Measurements from ENCODE around the gene SERTAD1.

The SERTAD1 gene

DNA sequence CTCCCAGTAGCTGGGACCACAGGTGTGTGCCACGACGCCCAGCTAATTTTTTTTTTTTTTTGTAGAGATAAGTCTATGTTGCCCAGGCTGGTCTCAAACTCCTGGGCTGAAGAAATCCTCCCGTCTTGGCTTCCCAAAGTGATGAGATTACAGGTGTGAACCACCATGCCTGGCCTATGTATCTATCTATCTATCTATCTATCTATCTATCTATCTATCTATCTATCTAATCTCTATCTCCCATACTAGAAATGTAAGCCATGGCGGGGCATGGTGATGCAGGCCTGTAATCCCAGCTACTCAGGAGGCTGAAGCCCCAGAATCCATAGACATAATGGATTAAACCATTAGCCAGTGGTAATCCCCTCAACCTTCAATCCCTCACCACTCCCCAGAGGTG lies 24.9 kb upstream of the SERTAD1 start:
- H3K36me3 ChIP-seq (ENCODE audit: control insufficient read depth, insufficient read depth, low read length), result no peaks in the 10 kb centered on the region
- 85 to 92% methylated on average over 4 of the region's 4 CpGs for WGBS, 2 experiments
- no peaks in the 10 kb centered on the region for H3K9me3 ChIP-seq (ENCODE audit: control insufficient read depth, low read length)
- no peaks in the 10 kb centered on the region for H3K27me3 ChIP-seq (ENCODE audit: control insufficient read depth, insufficient read depth, low read length, poor library complexity, severe bottlenecking)
- peaks cover 8% of the 10 kb centered on the region for H3K4me1 ChIP-seq (ENCODE audit: control insufficient read depth, insufficient read depth, low read length)
- H3K4me3 ChIP-seq (ENCODE audit: insufficient read depth, low read depth, low read length), result no peak overlapping the region
- H3K27ac ChIP-seq (ENCODE audit: insufficient read depth, low read depth, low read length, poor library complexity, severe bottlenecking), result no peak overlapping the region

DNA sequence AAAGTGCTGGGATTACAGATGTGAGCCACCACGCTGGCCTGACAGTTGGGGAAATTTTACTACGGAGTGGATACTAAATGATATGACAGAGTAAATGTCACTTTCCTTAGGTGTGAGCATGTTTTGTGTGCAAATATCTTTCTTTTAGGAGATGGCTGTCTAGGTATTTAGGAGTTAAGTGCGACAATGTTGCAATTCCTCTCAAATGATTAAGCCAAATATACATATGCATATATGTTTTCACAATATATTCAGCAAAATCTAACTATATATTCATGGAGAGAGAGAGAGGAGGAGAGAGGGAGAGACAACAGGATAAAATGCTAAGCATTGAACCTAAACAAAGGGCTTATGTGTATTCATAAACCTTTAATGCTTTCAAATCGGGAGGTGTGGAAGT lies 23.7 kb upstream of the SERTAD1 start:
- no peak overlapping the region for H3K27ac ChIP-seq (ENCODE audit: insufficient read depth, low read depth, low read length, poor library complexity, severe bottlenecking)
- no peaks in the 10 kb centered on the region for H3K27me3 ChIP-seq (ENCODE audit: control insufficient read depth, insufficient read depth, low read length, poor library complexity, severe bottlenecking)
- peaks cover 11% of the 10 kb centered on the region for H3K4me1 ChIP-seq (ENCODE audit: control insufficient read depth, insufficient read depth, low read length)
- H3K4me3 ChIP-seq (ENCODE audit: insufficient read depth, low read depth, low read length), result no peak overlapping the region
- no peaks in the 10 kb centered on the region for H3K9me3 ChIP-seq (ENCODE audit: control insufficient read depth, low read length)
- 94 to 97% methylated on average over 3 to 4 of the region's 4 CpGs for WGBS, 2 experiments
- no peaks in the 10 kb centered on the region for H3K36me3 ChIP-seq (ENCODE audit: control insufficient read depth, insufficient read depth, low read length)

DNA sequence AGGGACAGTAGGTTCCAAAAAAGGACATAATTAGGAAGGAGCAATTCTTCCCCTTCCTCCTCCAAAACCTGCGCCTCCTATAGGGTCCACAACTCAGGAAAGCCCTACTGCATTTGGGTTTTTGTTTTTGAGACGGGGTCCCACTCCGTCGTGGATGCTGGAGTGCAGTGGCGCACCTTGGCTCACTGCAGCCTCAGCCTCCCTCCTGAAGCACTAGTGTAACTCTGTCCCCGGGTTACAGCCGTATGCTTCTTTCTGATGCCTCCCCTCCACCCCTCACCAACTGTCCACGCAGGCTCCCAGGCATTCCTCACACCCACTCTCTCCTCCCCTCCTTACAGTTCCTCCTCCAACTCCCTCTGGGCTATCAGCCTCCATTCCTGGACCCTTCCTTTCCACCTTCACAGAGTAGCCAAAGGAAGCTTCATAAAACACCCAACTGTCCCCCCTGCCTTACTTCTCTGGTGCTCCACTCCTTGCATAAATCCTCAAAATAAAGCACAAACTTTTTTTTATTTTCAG lies 20.5 kb upstream of the SERTAD1 start:
- H3K9me3 ChIP-seq (ENCODE audit: control insufficient read depth, low read length), result no peaks in the 10 kb centered on the region
- peak overlapping the region; percentile 45 for H3K27ac ChIP-seq (ENCODE audit: insufficient read depth, low read depth, low read length, poor library complexity, severe bottlenecking)
- H3K27me3 ChIP-seq (ENCODE audit: control insufficient read depth, insufficient read depth, low read length, poor library complexity, severe bottlenecking), result no peaks in the 10 kb centered on the region
- no peak overlapping the region for H3K4me3 ChIP-seq (ENCODE audit: insufficient read depth, low read depth, low read length)
- peaks cover 19% of the 10 kb centered on the region for H3K4me1 ChIP-seq (ENCODE audit: control insufficient read depth, insufficient read depth, low read length)
- no peaks in the 10 kb centered on the region for H3K36me3 ChIP-seq (ENCODE audit: control insufficient read depth, insufficient read depth, low read length)
- WGBS, 2 experiments, result 83 to 85% methylated on average over 8 of the region's 8 CpGs

DNA sequence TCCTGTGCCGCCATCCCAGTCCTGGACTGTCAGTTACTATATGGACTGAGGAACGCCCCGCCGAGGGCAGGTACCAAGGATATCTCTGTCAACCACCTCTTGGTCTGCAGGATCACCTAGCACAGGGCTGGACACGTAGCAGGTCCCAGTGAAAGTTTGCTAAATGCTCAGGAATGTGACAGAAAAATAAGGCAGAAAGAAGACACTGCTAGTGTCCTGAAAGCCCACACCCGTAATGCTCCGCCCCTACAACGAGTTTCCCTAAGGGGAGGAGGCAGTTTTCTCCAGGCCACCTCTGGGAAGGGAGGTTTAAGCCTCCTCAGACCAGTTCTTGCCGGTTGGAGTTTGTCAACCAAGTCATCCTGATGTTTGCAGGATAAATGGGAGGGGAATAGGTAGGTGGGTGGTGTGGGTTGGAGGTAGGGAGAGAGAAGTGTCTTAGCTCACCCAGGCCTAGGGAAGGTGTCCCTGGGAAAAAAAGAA lies 20.0 kb upstream of the SERTAD1 start:
- Histone ChIP-seq H3K4me3 (ENCODE audit: insufficient read depth, low read depth, low read length) (no peak overlapping the region), H3K36me3 (ENCODE audit: control insufficient read depth, insufficient read depth, low read length) (no peaks in the 10 kb centered on the region), H3K9me3 (ENCODE audit: control insufficient read depth, low read length) (no peaks in the 10 kb centered on the region), H3K27me3 (ENCODE audit: control insufficient read depth, insufficient read depth, low read length, poor library complexity, severe bottlenecking) (no peaks in the 10 kb centered on the region), H3K4me1 (ENCODE audit: control insufficient read depth, insufficient read depth, low read length) (peaks cover 19% of the 10 kb centered on the region), H3K27ac (ENCODE audit: insufficient read depth, low read depth, low read length, poor library complexity, severe bottlenecking) (peak overlapping the region; percentile 67)
- 65 to 67% methylated on average over 9 of the region's 9 CpGs for WGBS, 2 experiments

DNA sequence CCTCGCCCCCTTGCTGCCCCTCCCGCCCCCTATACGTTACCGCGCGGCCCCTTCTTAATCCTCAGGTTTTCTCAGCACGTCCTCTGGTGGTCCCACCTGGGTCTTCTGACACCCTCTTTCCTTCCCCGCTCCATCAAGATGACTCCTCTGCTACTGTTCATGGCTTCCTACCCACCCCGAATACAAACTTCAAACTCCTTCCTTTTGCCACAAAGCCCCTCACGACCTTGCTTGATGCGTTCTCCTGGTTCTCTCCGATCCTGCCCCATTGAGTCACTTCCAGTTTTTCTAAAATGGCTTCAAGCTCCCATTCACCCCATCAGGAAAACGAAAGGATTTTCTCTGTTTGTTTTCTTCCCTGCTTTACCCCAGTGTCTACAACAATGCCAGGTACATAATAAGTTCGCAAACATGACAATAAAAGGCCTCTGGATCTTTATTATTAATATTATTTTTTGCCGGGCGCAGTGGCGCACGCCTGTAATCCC lies 19.1 kb upstream of the SERTAD1 start:
- 28 to 29% methylated on average over 18 of the region's 18 CpGs for WGBS, 2 experiments
- H3K9me3 ChIP-seq (ENCODE audit: control insufficient read depth, low read length), result no peaks in the 10 kb centered on the region
- H3K4me1 ChIP-seq (ENCODE audit: control insufficient read depth, insufficient read depth, low read length), result peaks cover 19% of the 10 kb centered on the region
- H3K27ac ChIP-seq (ENCODE audit: insufficient read depth, low read depth, low read length, poor library complexity, severe bottlenecking), result peak overlapping the region; percentile 93
- peak overlapping the region; percentile 97 for H3K4me3 ChIP-seq (ENCODE audit: insufficient read depth, low read depth, low read length)
- H3K27me3 ChIP-seq (ENCODE audit: control insufficient read depth, insufficient read depth, low read length, poor library complexity, severe bottlenecking), result no peaks in the 10 kb centered on the region
- H3K36me3 ChIP-seq (ENCODE audit: control insufficient read depth, insufficient read depth, low read length), result no peaks in the 10 kb centered on the region

DNA sequence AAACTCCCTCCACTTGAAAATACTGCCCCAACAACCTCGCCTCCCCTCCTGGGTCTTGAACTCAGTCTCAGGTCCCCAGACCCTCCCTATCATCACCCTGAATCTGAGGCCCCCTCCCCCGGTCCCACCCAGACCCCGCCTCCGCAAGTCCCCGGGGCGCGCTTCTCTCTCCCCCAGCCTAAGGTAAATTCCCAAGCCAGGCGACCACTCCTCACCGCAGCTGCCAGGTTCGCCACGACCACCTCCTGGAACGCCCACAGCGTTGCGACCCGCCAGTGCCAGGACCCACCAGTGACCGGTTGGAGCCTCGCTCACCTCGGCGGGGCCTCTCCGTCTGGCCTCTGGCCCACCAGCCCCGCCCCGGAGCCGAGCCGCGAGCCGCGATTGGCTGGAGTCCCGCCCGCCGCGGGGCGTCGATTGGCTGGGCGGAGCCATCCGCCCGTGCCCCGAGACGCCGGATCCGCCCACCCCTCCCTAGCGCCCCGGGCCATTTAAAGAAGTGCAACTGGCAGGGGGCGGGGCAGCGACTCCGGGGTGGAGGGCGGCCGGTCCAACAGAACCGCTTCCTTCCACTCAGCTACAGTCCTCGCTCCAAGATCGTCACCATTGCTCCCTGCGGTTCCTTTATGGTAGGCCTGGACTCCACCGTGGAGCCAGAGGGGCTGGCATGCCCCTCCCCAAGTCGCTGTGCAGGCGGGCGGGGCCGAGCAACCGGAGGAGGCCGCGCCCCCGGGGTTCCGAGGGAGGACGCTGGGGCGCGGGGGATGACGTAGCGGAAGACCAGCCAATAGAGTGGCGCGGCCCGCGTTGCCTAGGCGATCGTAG lies 18.4 kb upstream of the SERTAD1 start, which contains the start of gene SERTAD3:
TSS of gene SERTAD3 (minus strand) at position 336 of the 825 bp plus-strand sequence. CDS start 2,255 bp downstream, outside the sequence.
- H3K4me1 ChIP-seq (ENCODE audit: control insufficient read depth, insufficient read depth, low read length), result peaks cover 19% of the 10 kb centered on the region
- H3K4me3 ChIP-seq (ENCODE audit: insufficient read depth, low read depth, low read length), result peak within 1 kb of the TSS; percentile 97
- H3K9me3 ChIP-seq (ENCODE audit: control insufficient read depth, low read length), result no peaks in the 10 kb centered on the region
- H3K36me3 ChIP-seq (ENCODE audit: control insufficient read depth, insufficient read depth, low read length), result no peaks in the 10 kb centered on the region
- H3K27me3 ChIP-seq (ENCODE audit: control insufficient read depth, insufficient read depth, low read length, poor library complexity, severe bottlenecking), result no peaks in the 10 kb centered on the region
- H3K27ac ChIP-seq (ENCODE audit: insufficient read depth, low read depth, low read length, poor library complexity, severe bottlenecking), result peak within 1 kb of the TSS; percentile 95
- 0% methylated on average over 72 of the region's 72 CpGs for WGBS, 2 experiments

DNA sequence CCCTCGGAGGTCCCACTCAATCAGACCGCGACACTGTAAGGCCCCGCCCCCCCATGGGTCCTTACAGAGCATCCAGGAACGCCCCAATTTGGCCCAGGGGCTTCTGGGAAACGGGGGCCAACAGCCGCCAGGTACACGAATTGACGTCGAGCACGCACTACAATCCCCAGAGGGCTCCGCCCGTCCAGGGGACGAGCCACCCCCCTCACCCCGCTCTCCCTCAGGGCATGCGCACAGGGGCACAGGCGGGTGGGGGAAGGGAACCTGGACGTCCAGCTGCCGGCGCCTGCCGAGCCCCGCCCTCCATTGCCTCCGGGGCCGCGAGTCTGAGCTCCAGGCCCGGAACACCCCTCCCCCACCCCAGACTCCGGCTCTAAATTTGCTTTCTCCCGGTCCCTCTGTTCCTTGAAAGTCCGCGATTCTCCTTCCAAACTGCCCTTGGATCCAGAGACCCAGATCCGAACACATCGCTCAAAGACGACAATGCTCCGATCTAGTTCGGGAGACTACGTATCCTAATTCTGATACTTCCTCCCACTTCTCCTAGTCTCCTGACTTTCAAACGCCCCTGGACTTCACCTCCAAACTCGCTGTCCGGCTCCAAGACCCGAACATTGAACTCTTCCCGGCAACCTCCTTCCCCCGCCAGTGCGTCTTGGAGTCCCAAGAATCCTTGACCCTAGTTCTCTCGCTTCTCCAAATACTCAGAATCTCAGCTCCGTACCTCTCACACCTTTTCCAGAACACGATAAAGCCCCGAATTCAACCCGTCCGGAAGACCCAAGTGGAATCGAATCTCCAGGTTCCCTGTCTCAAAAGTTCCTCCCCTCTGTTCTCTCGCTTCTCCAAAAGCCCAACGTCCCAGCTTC lies 17.6 kb upstream of the SERTAD1 start:
- Histone ChIP-seq H3K4me3 (ENCODE audit: insufficient read depth, low read depth, low read length) (peak overlapping the region; percentile 97), H3K27ac (ENCODE audit: insufficient read depth, low read depth, low read length, poor library complexity, severe bottlenecking) (peak overlapping the region; percentile 95), H3K36me3 (ENCODE audit: control insufficient read depth, insufficient read depth, low read length) (no peaks in the 10 kb centered on the region), H3K27me3 (ENCODE audit: control insufficient read depth, insufficient read depth, low read length, poor library complexity, severe bottlenecking) (no peaks in the 10 kb centered on the region), H3K4me1 (ENCODE audit: control insufficient read depth, insufficient read depth, low read length) (peaks cover 19% of the 10 kb centered on the region), H3K9me3 (ENCODE audit: control insufficient read depth, low read length) (no peaks in the 10 kb centered on the region)
- 0% methylated on average over 52 of the region's 52 CpGs for WGBS, 2 experiments

DNA sequence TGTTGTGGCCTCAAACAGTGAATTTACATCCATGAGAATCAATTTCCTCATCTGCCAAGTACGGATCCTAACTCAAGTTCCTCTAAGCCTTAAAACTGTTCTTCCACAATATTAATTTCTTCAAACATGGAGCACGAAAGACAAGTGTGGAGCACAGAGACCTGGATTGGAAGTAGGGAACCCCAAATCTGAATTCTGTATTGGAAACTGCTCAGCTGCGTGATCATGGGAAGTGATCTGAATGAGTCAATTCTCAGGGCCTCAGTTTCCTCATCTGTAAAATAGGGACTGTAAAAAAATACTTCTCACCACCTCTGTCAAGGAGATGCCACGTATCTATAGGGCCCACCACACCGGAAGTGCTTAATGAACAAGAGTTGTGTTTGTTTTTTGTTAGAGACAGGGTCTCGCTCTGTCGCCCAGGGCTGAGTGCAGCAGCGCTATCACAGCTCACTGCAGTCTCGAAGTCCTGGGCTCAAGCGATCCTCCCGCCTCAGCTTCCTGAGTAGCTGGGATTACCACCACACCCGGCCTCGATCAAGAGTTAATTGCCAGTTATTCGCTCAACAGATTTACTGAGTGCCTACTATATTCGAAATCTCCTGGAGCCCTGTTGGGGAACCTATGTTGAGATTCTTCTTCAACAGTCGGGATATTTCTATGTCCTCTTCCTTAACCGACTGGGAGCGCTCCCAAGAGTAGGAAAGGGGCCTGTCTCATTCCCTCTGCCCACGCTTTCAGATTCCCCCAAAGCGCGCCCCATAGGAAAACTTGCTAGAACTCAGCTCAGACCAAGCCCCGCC lies 16.7 kb upstream of the SERTAD1 start:
- 30 to 31% methylated on average over 22 of the region's 22 CpGs for WGBS, 2 experiments
- peak overlapping the region; percentile 65 for H3K27ac ChIP-seq (ENCODE audit: insufficient read depth, low read depth, low read length, poor library complexity, severe bottlenecking)
- no peaks in the 10 kb centered on the region for H3K27me3 ChIP-seq (ENCODE audit: control insufficient read depth, insufficient read depth, low read length, poor library complexity, severe bottlenecking)
- H3K4me1 ChIP-seq (ENCODE audit: control insufficient read depth, insufficient read depth, low read length), result peaks cover 19% of the 10 kb centered on the region
- no peaks in the 10 kb centered on the region for H3K36me3 ChIP-seq (ENCODE audit: control insufficient read depth, insufficient read depth, low read length)
- H3K9me3 ChIP-seq (ENCODE audit: control insufficient read depth, low read length), result no peaks in the 10 kb centered on the region
- H3K4me3 ChIP-seq (ENCODE audit: insufficient read depth, low read depth, low read length), result peak overlapping the region; percentile 97

DNA sequence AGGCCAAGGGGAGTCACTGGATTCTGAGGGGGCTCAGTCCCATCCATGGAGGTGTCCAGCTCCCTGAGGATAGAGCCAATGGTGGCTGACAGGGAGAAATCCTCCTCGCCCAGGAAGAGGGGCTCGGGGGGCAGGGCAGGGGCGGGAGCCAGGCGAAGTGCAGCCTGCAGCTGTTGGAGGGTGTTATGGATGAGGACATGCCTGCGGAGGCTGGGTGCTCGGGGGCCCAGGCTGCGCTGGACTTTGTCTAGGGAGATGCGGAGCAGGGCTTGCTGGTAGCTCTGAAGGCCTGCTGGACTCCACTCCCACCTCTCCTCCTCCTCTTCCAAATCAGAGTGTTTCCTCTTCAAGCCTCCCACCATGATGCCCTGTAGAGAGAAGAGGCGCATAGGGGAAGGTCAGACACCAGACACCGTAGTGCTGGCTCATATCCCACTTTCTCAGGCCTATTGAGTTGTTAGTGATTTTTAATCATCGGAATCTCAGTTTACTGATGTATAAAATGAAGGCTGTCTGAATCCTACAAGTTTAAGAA lies 16.0 kb upstream of the SERTAD1 start:
- Histone ChIP-seq H3K27ac (ENCODE audit: insufficient read depth, low read depth, low read length, poor library complexity, severe bottlenecking) (no peak overlapping the region), H3K36me3 (ENCODE audit: control insufficient read depth, insufficient read depth, low read length) (no peaks in the 10 kb centered on the region), H3K4me3 (ENCODE audit: insufficient read depth, low read depth, low read length) (no peak overlapping the region), H3K4me1 (ENCODE audit: control insufficient read depth, insufficient read depth, low read length) (peaks cover 19% of the 10 kb centered on the region), H3K9me3 (ENCODE audit: control insufficient read depth, low read length) (no peaks in the 10 kb centered on the region), H3K27me3 (ENCODE audit: control insufficient read depth, insufficient read depth, low read length, poor library complexity, severe bottlenecking) (no peaks in the 10 kb centered on the region)
- 96 to 97% methylated on average over 11 of the region's 11 CpGs for WGBS, 2 experiments
